Measurements from ENCODE around the gene TAPT1.
"Not testable (repeated sequence)": the region's sequence is repeated elsewhere in the genome, so short reads cannot be mapped to it uniquely, and the experiment has no call there.

The TAPT1 gene

DNA sequence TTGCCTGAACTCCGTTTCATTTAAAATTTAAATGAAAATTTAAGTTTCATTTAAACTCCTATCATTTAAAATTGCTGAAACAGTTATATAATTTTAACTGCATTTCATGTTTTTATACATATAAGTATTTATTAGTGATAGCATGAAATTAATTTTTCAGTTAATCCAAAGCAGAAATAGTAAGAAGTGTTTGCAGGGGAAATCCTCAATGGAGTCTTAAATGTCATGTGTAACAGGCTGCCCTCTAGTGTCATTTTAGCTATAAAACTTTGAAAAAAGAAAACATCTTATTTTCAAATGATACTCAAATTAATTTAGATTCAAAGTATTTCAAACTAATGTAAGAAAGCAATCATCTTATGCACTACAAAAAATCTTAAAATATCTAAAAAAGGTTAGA lies 27.2 kb downstream of the TAPT1 start:
- Histone ChIP-seq H3K36me3 (replicated peaks) (no peaks in the 10 kb centered on the region), H3K27me3 (replicated peaks) (no peaks in the 10 kb centered on the region), H3K4me3 (ENCODE audit: low read depth, low read length) (no peak overlapping the region), H3K27ac (no peak overlapping the region)
- TF ChIP-seq, protein P1, sequence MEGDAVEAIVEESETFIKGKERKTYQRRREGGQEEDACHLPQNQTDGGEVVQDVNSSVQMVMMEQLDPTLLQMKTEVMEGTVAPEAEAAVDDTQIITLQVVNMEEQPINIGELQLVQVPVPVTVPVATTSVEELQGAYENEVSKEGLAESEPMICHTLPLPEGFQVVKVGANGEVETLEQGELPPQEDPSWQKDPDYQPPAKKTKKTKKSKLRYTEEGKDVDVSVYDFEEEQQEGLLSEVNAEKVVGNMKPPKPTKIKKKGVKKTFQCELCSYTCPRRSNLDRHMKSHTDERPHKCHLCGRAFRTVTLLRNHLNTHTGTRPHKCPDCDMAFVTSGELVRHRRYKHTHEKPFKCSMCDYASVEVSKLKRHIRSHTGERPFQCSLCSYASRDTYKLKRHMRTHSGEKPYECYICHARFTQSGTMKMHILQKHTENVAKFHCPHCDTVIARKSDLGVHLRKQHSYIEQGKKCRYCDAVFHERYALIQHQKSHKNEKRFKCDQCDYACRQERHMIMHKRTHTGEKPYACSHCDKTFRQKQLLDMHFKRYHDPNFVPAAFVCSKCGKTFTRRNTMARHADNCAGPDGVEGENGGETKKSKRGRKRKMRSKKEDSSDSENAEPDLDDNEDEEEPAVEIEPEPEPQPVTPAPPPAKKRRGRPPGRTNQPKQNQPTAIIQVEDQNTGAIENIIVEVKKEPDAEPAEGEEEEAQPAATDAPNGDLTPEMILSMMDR (IDR thresholded peaks at IDR 0.05; ENCODE audit: low read depth, low read length, missing control alignments), result peak; percentile 37
- in situ Hi-C loops (cut with HindIII; ENCODE audit: low pct_ligation_motif_present, low sequenced_read_pairs), result no loop called here
- no peak for DNase-seq

- in situ Hi-C loops (cut with HindIII; ENCODE audit: low pct_ligation_motif_present, low sequenced_read_pairs), result no loop called here
- no peak for DNase-seq
- Histone ChIP-seq H3K4me3 (ENCODE audit: low read depth, low read length) (no peak overlapping the region), H3K36me3 (replicated peaks) (no peaks in the 10 kb centered on the region), H3K27me3 (replicated peaks) (no peaks in the 10 kb centered on the region), H3K27ac (no peak overlapping the region)
- TF ChIP-seq, protein P1 (IDR thresholded peaks at IDR 0.05; ENCODE audit: low read depth, low read length, missing control alignments), result no peak
Measured at GRCh38 chr4:16197876-16198665, 28.2 kb downstream of the TAPT1 start.

- TF ChIP-seq, protein P1 (IDR thresholded peaks at IDR 0.05; ENCODE audit: low read depth, low read length, missing control alignments), result peak; percentile 53
- in situ Hi-C loops (cut with HindIII; ENCODE audit: low pct_ligation_motif_present, low sequenced_read_pairs), result no loop called here
- Histone ChIP-seq H3K27ac (peak overlapping the region; percentile 60), H3K27me3 (replicated peaks) (no peaks in the 10 kb centered on the region), H3K4me3 (ENCODE audit: low read depth, low read length) (peak overlapping the region; percentile 27), H3K36me3 (replicated peaks) (no peaks in the 10 kb centered on the region)
- DNase-seq, result peak; percentile 63
Measured at GRCh38 chr4:16196482-16197393, 29.5 kb downstream of the TAPT1 start.

DNA sequence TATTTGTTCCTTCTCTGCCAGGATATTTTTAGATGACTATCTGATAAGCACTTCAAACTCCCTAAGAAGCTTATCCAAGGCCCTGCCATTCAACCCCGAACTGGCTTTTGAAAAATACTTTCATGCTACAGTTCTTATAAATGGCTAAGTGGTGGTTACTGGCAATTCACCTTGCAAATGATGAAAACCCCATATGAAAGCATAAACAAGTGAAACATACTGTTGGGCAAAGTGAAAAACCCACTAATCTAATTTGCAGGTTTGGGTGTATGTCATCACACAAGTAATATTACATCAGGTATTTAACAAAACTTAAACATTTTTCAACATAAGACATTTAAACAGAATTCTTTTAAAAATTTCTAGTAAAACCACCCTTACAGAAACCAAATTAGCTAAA lies 31.1 kb downstream of the TAPT1 start:
- Histone ChIP-seq H3K4me3 (ENCODE audit: low read depth, low read length) (no peak overlapping the region), H3K27ac (no peak overlapping the region), H3K36me3 (replicated peaks) (no peaks in the 10 kb centered on the region), H3K27me3 (replicated peaks) (no peaks in the 10 kb centered on the region)
- DNase-seq, result no peak
- TF ChIP-seq, protein P1 (IDR thresholded peaks at IDR 0.05; ENCODE audit: low read depth, low read length, missing control alignments), result no peak
- in situ Hi-C loops (cut with HindIII; ENCODE audit: low pct_ligation_motif_present, low sequenced_read_pairs), result no loop called here

- DNase-seq; H3K27ac ChIP-seq; H3K27me3 ChIP-seq (replicated peaks); H3K4me3 ChIP-seq (ENCODE audit: low read depth, low read length); in situ Hi-C loops (cut with HindIII; ENCODE audit: low pct_ligation_motif_present, low sequenced_read_pairs); H3K36me3 ChIP-seq (replicated peaks): not testable (repeated sequence)
Measured at GRCh38 chr4:16194798-16195197, 31.5 kb downstream of the TAPT1 start.

GRCh38 chr4:16194214-16194613 lies 32.1 kb downstream of the TAPT1 start:
- peak; percentile 7 for DNase-seq
- in situ Hi-C loops (cut with HindIII; ENCODE audit: low pct_ligation_motif_present, low sequenced_read_pairs), result no loop called here
- no peaks in the 10 kb centered on the region for H3K27me3 ChIP-seq (replicated peaks)
- H3K36me3 ChIP-seq (replicated peaks), result no peaks in the 10 kb centered on the region
- no peak overlapping the region for H3K27ac ChIP-seq
- H3K4me3 ChIP-seq (ENCODE audit: low read depth, low read length), result no peak overlapping the region
- TF ChIP-seq, protein P1 (IDR thresholded peaks at IDR 0.05; ENCODE audit: low read depth, low read length, missing control alignments), result no peak
